ENCODE data around the gene NETO2. TPM values are rescaled to one million over a fixed set of nuclear protein-coding genes. Genes with fewer than 3 reads are reported as not detected.
"Not testable (repeated sequence)": the region's sequence is repeated elsewhere in the genome, so short reads cannot be mapped to it uniquely, and the experiment has no call there.

NETO2 gene
- total and polyA plus RNA-seq, 8 donors: 9.7 to 49.9 (median 43.0) TPM

GRCh38 chr16:47156680-47157215 lies 13.0 kb upstream of the NETO2 start:
- ATAC-seq: no peak
- H3K4me3 ChIP-seq: no peak overlapping the region
- H3K4me1 ChIP-seq: no peaks in the 10 kb centered on the region
- H3K36me3 ChIP-seq: peaks cover 0 to 57% of the 10 kb centered on the region in 2 donors
- H3K27ac ChIP-seq: no peak overlapping the region
- DNase-seq: no peak
- TF ChIP-seq, protein P1, sequence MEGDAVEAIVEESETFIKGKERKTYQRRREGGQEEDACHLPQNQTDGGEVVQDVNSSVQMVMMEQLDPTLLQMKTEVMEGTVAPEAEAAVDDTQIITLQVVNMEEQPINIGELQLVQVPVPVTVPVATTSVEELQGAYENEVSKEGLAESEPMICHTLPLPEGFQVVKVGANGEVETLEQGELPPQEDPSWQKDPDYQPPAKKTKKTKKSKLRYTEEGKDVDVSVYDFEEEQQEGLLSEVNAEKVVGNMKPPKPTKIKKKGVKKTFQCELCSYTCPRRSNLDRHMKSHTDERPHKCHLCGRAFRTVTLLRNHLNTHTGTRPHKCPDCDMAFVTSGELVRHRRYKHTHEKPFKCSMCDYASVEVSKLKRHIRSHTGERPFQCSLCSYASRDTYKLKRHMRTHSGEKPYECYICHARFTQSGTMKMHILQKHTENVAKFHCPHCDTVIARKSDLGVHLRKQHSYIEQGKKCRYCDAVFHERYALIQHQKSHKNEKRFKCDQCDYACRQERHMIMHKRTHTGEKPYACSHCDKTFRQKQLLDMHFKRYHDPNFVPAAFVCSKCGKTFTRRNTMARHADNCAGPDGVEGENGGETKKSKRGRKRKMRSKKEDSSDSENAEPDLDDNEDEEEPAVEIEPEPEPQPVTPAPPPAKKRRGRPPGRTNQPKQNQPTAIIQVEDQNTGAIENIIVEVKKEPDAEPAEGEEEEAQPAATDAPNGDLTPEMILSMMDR (IDR thresholded peaks at IDR 0.05): no peak
- intact Hi-C loops (cut with DNase I): no loop called here
- H3K9me3 ChIP-seq: peaks cover 0 to 12% of the 10 kb centered on the region in 2 donors
- no peaks in the 10 kb centered on the region for H3K27me3 ChIP-seq

DNA sequence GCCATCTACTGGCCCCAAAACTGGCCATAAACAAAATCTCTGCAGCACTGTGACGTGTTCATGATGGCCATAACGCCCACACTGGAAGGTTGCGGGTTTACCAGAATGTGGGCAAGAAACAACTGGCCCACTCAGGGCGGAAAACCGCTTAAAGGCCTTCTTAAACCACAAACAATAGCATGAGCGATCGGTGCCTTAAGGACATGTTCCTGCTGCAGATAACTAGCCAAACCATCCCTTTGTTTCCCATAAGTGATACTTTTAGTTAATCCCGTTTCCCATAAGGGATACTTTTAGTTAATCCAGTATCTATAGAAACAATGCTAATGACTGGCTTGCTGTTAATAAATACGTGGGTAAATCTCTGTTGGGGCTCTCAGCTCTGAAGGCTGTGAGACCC lies 8.8 kb upstream of the NETO2 start:
- H3K4me1 ChIP-seq; H3K27me3 ChIP-seq; intact Hi-C loops (cut with DNase I); ATAC-seq; H3K4me3 ChIP-seq; H3K27ac ChIP-seq; DNase-seq: not testable (repeated sequence)
- Histone ChIP-seq H3K9me3 (peaks cover 0 to 12% of the 10 kb centered on the region in 2 donors), H3K36me3 (peaks cover 0 to 41% of the 10 kb centered on the region in 2 donors)

DNA sequence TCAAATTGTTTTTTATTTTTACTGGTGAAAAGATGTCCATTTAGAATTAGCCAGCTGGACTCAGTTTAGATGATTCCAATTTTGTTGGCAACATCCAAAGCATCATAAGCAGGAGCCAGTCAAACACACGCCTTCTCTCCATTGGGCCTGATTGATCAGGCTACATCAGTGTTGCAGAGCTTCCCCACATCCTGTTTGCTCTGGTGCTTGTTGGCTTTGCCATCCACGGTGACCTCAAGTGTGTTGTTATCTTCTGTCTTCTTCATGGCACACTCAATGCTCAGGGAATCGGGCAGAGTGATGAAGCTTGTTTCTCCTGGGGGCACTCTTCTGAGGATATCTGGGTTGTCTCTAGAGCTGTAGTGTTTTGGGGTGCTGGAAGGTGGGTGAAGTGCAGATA lies 6.3 kb upstream of the NETO2 start:
- Histone ChIP-seq H3K27me3 (peaks cover 0 to 14% of the 10 kb centered on the region in 2 donors), H3K4me1 (no peaks in the 10 kb centered on the region), H3K36me3 (peaks cover 0 to 22% of the 10 kb centered on the region in 2 donors), H3K9me3 (peaks cover 0 to 12% of the 10 kb centered on the region in 2 donors), H3K4me3 (no peak overlapping the region), H3K27ac (no peak overlapping the region)
- intact Hi-C loops (cut with DNase I): no loop called here
- TF ChIP-seq, protein P1 (IDR thresholded peaks at IDR 0.05): no peak
- DNase-seq (no peak), ATAC-seq (no peak)

- Histone ChIP-seq H3K36me3 (no peaks in the 10 kb centered on the region), H3K27ac (no peak overlapping the region), H3K27me3 (peaks cover 0 to 37% of the 10 kb centered on the region in 2 donors), H3K4me3 (peak overlapping the region; percentile 31 to 61), H3K9me3 (no peaks in the 10 kb centered on the region), H3K4me1 (peaks cover 0 to 30% of the 10 kb centered on the region in 2 donors)
- DNase-seq (no peak), ATAC-seq (no peak)
- intact Hi-C loops (cut with DNase I): loop anchor here in 1 of 2 donors (5.0 kb wide), 2 partner anchors 908 to 1013 kb away; partner anchors contain the start of gene ABCC12
- TF ChIP-seq, protein P1 (IDR thresholded peaks at IDR 0.05): peak in 1 of 2 donors; percentile 4
Observed at GRCh38 chr16:47144559-47144877, 773 bp upstream of the NETO2 start.

GRCh38 chr16:47142821-47143676 lies 696 bp downstream of the NETO2 start:
- TF ChIP-seq, protein P1 (IDR thresholded peaks at IDR 0.05): peak; percentile 55 to 76
- Histone ChIP-seq H3K27me3 (peaks cover 0 to 37% of the 10 kb centered on the region in 2 donors), H3K4me3 (peak overlapping the region; percentile 48 to 61), H3K4me1 (peaks cover 0 to 30% of the 10 kb centered on the region in 2 donors), H3K27ac (peak overlapping the region; percentile 40 to 66), H3K9me3 (no peaks in the 10 kb centered on the region), H3K36me3 (no peaks in the 10 kb centered on the region)
- DNase-seq (peak; percentile 43 to 90 (median 62)), ATAC-seq (peak; percentile 79)
- intact Hi-C loops (cut with DNase I): loop anchor here in 1 of 2 donors (5.0 kb wide), 2 partner anchors 909 to 1014 kb away; partner anchors contain the start of gene ABCC12
